Coronary artery (tissue), 2 donors: ENCODE measurements around the gene TOP3A.
"Not testable (repeated sequence)": the region's sequence is repeated elsewhere in the genome, so short reads cannot be mapped to it uniquely, and the experiment has no call there.

Experiments
- DNase-seq: peaks from one replicate; pipeline ENCODE4 v3.0.0-alpha.2; 2017; ENCODE audit warnings: low spot score
- H3K27ac ChIP-seq, 2 donors: fragments of 200-600 bp; sonication (generic); one replicate each; pipeline ENCODE4 v1.5.1; 2016 to 2019
- H3K4me3 ChIP-seq: fragments of 200-600 bp; sonication (generic); 2 replicates; pipeline ENCODE4 v1.5.1; 2016; ENCODE audit warnings: mild to moderate bottlenecking, moderate library complexity
- CTCF ChIP-seq: fragments of 200-600 bp; sonication (generic); IDR thresholded peaks from one replicate; pipeline ENCODE4 v1.5.1; 2019; ENCODE audit warnings: antibody characterized with exemption

TOP3A gene

DNA sequence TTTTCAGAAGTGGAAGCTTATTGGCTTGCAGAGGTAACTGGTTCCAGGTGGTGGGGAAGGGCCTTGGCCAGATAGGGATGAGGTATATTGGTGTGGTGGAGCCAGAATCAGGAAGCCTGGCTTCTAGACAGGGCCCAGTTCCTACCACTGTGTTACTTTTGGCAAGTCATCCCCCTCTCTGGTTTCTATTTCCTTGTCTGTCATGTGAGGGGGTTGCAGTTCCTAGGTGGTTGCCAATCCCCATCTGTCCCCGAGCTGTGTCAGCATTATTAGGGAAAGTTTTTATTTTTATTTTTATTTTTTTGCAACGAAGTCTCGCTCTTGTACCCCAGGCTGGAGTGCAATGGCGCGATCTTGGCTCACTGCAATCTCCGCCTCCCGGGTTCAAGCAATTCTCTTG lies 3.3 kb upstream of the TOP3A start:
- H3K27ac ChIP-seq = no peak overlapping the region
- peak overlapping the region; percentile 39 for H3K4me3 ChIP-seq
- TF ChIP-seq CTCF = no peak
- no peak for DNase-seq

DNA sequence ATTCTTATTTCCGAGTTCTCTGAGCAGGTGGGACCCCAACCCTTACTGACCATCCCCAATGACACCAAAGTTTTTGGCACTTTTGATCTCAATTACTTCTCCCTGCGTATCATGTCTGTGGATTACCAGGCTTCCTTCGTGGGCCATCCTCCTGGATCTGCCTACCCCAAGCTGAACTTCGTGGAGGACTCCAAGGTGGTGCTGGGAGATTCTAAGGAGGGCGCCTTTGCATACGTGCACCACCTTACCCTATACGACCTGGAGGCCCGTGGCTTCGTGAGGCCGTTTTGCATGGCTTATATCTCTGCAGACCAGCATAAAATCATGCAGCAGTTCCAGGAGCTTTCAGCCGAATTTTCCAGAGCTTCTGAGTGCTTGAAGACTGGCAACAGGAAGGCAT lies 1.2 kb upstream of the TOP3A start:
- Histone ChIP-seq H3K27ac (peak overlapping the region; percentile 79 to 88), H3K4me3 (peak overlapping the region; percentile 95)
- DNase-seq = no peak
- TF ChIP-seq CTCF = no peak

DNA sequence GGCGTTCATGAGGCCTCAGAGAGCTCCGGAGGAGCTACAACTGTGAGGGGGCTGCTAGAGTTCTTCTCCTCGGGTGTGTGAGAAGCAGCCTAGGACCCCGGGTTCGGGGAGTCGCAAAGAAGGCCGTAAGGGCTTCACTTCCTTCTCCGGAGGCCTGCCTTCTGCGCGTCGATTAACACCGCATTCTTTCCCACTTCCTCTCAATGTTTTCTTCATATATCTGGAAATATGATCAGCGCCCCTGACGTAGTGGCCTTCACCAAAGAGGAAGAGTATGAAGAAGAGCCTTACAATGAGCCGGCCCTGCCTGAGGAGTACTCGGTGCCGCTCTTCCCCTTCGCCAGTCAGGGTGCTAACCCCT lies 748 bp upstream of the TOP3A start:
- TF ChIP-seq CTCF = no peak
- H3K27ac ChIP-seq = peak overlapping the region; percentile 79 to 88
- DNase-seq = no peak
- H3K4me3 ChIP-seq = peak overlapping the region; percentile 95

- Histone ChIP-seq H3K4me3 (peak overlapping the region; percentile 95), H3K27ac (peak overlapping the region; percentile 79 to 88)
- no peak for TF ChIP-seq CTCF
- no peak for DNase-seq
Measured at GRCh38 chr17:18314059-18314730, 599 bp downstream of the TOP3A start.

DNA sequence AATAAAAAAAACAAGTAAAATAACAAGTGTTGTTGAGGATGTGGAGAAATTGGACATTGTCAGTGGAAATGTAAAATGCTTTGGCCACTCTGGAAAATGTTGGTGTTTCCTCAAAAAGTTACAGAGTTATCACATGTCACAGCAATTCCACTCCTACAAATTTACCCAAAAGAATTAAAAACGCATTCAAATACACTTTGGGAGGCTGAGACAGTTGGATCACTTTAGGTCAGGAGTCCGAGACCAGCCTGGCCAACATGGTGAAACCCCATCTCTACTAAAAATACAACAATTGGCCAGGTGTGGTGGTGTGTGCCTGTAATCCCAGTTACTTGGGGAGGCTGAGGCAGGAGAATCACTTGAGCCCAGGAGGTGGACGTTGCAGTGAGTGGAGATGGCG lies 5.6 kb downstream of the TOP3A start:
- Histone ChIP-seq H3K27ac (no peak overlapping the region), H3K4me3 (no peak overlapping the region)
- DNase-seq = no peak
- TF ChIP-seq CTCF = no peak

GRCh38 chr17:18303206-18303605 lies 11.6 kb downstream of the TOP3A start:
- DNase-seq, H3K4me3 ChIP-seq, H3K27ac ChIP-seq: not testable (repeated sequence)

DNA sequence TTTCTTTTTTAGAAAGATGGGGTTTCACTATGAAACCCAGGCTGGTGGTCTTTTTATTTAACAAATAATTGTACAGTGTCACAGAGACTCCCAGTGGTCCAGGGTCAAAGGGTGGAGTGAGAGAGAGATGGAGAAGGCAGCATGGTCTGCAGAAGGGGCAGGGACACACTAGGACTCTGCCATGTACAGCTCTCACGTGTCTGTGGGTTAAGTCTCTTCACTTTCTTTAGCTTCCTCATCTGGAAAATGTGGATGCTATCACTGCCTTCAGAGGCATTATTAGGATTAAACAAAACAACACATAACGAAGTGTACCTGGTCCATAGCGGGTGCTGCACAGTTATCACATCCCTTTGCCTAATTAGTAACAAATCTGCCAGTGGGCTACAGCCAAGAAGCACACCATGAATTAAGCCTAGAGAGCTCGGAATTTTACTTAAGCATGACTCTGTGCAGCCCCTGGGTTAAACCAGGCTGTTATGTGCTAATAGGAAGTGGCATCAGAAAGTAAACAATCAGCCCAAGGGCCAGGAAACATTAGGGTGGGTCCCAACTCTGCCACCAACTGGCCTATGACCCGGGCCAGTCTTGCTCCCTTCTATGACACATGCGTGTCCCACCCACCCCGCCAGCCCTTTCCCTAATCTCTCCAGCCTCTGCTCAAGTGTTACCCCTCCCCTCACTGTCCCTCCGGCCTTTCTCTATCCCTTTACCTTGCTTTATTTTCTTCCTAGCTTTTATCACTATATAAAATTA lies 13.9 kb downstream of the TOP3A start:
- TF ChIP-seq CTCF = no peak
- H3K27ac ChIP-seq = peak overlapping the region in 1 of 2 donors; percentile 22
- DNase-seq = no peak

DNA sequence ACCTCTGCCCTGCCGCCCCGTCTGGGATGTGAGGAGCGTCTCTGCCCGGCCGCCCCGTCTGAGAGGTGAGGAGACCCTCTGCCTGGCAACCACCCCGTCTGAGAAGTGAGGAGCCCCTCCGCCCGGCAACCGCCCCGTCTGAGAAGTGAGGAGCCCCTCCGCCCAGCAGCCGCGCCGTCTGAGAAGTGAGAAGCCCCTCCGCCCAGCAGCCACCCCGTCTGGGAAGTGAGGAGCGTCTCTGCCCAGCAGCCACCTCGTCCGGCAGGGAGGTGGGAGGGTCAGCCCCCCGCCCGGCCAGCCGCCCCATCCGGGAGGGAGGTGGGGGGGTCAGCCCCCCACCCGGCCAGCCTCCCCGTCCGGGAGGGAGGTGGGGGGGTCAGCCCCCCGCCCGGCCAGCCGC lies 16.7 kb downstream of the TOP3A start:
- not testable (repeated sequence) for DNase-seq, H3K4me3 ChIP-seq, H3K27ac ChIP-seq

More for the DNA sequence above, 13.9 kb downstream of the TOP3A start:
- H3K4me3 ChIP-seq = no peak overlapping the region
